IMR-90 (cell line): ENCODE results near the gene LRPPRC. TPM values are rescaled to one million over a fixed set of nuclear protein-coding genes. Genes with fewer than 3 reads are reported as not detected.

ENCODE experiments used
- ATAC-seq: fragments of 200-7000 bp; cut with Tn5 transposase; 2 replicates; pipeline ENCODE4 v1.9.1; 2020; ENCODE audit warnings: low read depth, mild to moderate bottlenecking, moderate library complexity
- BruUV-seq: library from RNA; stranded (reverse); fragments of 400-500 nt; replicated peaks from 2 replicates; lab custom pipeline; 2021; lab: Mats Ljungman, UMichigan
- CTCF ChIA-PET: fragments of 300-600 bp; formaldehyde crosslinking; extraction: SDS; loops from one replicate; lab custom pipeline; 2021; ENCODE audit warnings: antibody characterized with exemption; lab: Yijun Ruan, JAX
- POLR2A ChIA-PET: fragments of 300-600 bp; sonication (Branson Sonifier 250); formaldehyde crosslinking; loops from one replicate; lab custom pipeline; 2022; ENCODE audit warnings: antibody characterized with exemption; ENCODE audit not compliant: unreplicated experiment; lab: Charles Lee
- DNase-seq: peaks from one replicate; pipeline ENCODE4 v3.0.0; 2013
- H2AFZ ChIP-seq: replicated peaks from 2 replicates; pipeline ENCODE3; 2013; ENCODE audit warnings: low read length, mild to moderate bottlenecking; ENCODE audit not compliant: poor library complexity
- H2AK5ac ChIP-seq: 2 replicates; pipeline ENCODE4 v1.6.1; 2013; ENCODE audit warnings: low read depth, low read length, inconsistent platforms
- H2AK9ac ChIP-seq: replicated peaks from 2 replicates; pipeline ENCODE3; 2013; ENCODE audit warnings: mild to moderate bottlenecking, low read depth, low read length, moderate library complexity; ENCODE audit not compliant: poor library complexity
- H2BK120ac ChIP-seq: 2 replicates; pipeline ENCODE4 v1.6.1; 2013; ENCODE audit warnings: low read depth, low read length, inconsistent platforms
- H2BK15ac ChIP-seq: 3 replicates; pipeline ENCODE4 v1.6.1; 2013; ENCODE audit warnings: low read depth, low read length, inconsistent platforms
- H2BK20ac ChIP-seq: 2 replicates; pipeline ENCODE4 v1.6.1; 2013; ENCODE audit warnings: low read depth, mild to moderate bottlenecking, inconsistent platforms, low read length, moderate library complexity
- H2BK5ac ChIP-seq: 2 replicates; pipeline ENCODE4 v1.6.1; 2013; ENCODE audit warnings: mild to moderate bottlenecking, low read depth, low read length, inconsistent platforms; ENCODE audit not compliant: poor library complexity, severe bottlenecking
- H3K14ac ChIP-seq: replicated peaks from 2 replicates; pipeline ENCODE4 v1.6.1; 2013; ENCODE audit warnings: low read depth, low read length, inconsistent platforms
- H3K18ac ChIP-seq: 2 replicates; pipeline ENCODE4 v1.6.1; 2013; ENCODE audit warnings: low read depth, low read length, control low read depth
- H3K23ac ChIP-seq: 2 replicates; pipeline ENCODE4 v1.6.1; 2013; ENCODE audit warnings: low read depth, low read length, inconsistent platforms
- H3K27ac ChIP-seq: 2 replicates; pipeline ENCODE4 v1.5.1; 2013; ENCODE audit warnings: mild to moderate bottlenecking, control low read depth, low read length; ENCODE audit not compliant: insufficient read depth
- H3K27me3 ChIP-seq: 2 replicates; pipeline ENCODE4 v1.6.1; 2013; ENCODE audit warnings: low read length; ENCODE audit not compliant: control insufficient read depth, insufficient read depth
- H3K36me3 ChIP-seq: 2 replicates; pipeline ENCODE4 v1.6.1; 2013; ENCODE audit warnings: low read length, mixed read lengths; ENCODE audit not compliant: control insufficient read depth, insufficient read depth
- H3K4ac ChIP-seq: 2 replicates; pipeline ENCODE4 v1.6.1; 2013; ENCODE audit warnings: low read depth, low read length, inconsistent platforms
- H3K4me1 ChIP-seq: 2 replicates; pipeline ENCODE4 v1.6.1; 2013; ENCODE audit warnings: low read length, mixed read lengths; ENCODE audit not compliant: control insufficient read depth, insufficient read depth
- H3K4me2 ChIP-seq: 2 replicates; pipeline ENCODE4 v1.6.1; 2013; ENCODE audit warnings: low read depth, mild to moderate bottlenecking, control low read depth, low read length, moderate library complexity
- H3K4me3 ChIP-seq: 2 replicates; pipeline ENCODE4 v1.5.1; 2013; ENCODE audit warnings: low read depth, mild to moderate bottlenecking, control low read depth, low read length, moderate library complexity; ENCODE audit not compliant: insufficient read depth
- H3K56ac ChIP-seq: 2 replicates; pipeline ENCODE4 v1.6.1; 2013; ENCODE audit warnings: low read length, inconsistent platforms; ENCODE audit not compliant: insufficient read depth; ENCODE audit errors: extremely low read depth
- H3K79me1 ChIP-seq, 2 experiments: 2 replicates each; pipeline ENCODE4 v1.6.1; 2013; ENCODE audit warnings: low read length in 2 of 2, inconsistent platforms in 1 of 2, low read depth in 1 of 2
- H3K9ac ChIP-seq: 2 replicates; pipeline ENCODE4 v1.6.1; 2013; ENCODE audit warnings: low read depth, low read length, control low read depth
- H3K9me1 ChIP-seq: 2 replicates; pipeline ENCODE4 v1.6.1; 2013; ENCODE audit warnings: low read length, inconsistent platforms; ENCODE audit not compliant: insufficient read depth
- H3K9me3 ChIP-seq: 2 replicates; pipeline ENCODE4 v1.6.1; 2013; ENCODE audit warnings: low read length; ENCODE audit not compliant: control insufficient read depth, insufficient read depth
- H4K20me1 ChIP-seq: 2 replicates; pipeline ENCODE4 v1.6.1; 2013; ENCODE audit warnings: low read length, inconsistent platforms; ENCODE audit not compliant: insufficient read depth
- H4K5ac ChIP-seq: 2 replicates; pipeline ENCODE4 v1.6.1; 2013; ENCODE audit warnings: mild to moderate bottlenecking, low read depth, low read length, control low read depth
- H4K8ac ChIP-seq, 2 experiments: 2 replicates each; pipeline ENCODE4 v1.6.1; 2013; ENCODE audit warnings: low read depth in 2 of 2, low read length in 2 of 2, control low read depth in 1 of 2, inconsistent platforms in 1 of 2
- H4K91ac ChIP-seq: 2 replicates; pipeline ENCODE4 v1.6.1; 2013; ENCODE audit warnings: low read depth, low read length, inconsistent platforms; ENCODE audit not compliant: insufficient read depth
- CEBPB ChIP-seq: IDR thresholded peaks from 2 replicates; pipeline ENCODE4 v1.6.1; 2012; ENCODE audit warnings: low read depth, low read length, improper control_type of control experiment
- CHD1 ChIP-seq: IDR thresholded peaks from 2 replicates; pipeline ENCODE4 v1.6.1; 2012; ENCODE audit warnings: low read depth, low read length, improper control_type of control experiment
- CTCF ChIP-seq: conservative IDR thresholded peaks from 2 replicates; pipeline ENCODE4 v1.5.1; 2012; ENCODE audit warnings: mild to moderate bottlenecking, low read depth, low read length, improper control_type of control experiment
- ELK1 ChIP-seq: fragments of 150-350 bp; IDR thresholded peaks from 2 replicates; pipeline ENCODE4 v1.6.1; 2016; ENCODE audit warnings: low read depth, mild to moderate bottlenecking, low read length, moderate library complexity, borderline replicate concordance
- FOS ChIP-seq: fragments of 150-350 bp; IDR thresholded peaks from 2 replicates; pipeline ENCODE4 v1.6.1; 2016; ENCODE audit warnings: low read depth, low read length
- MAFK ChIP-seq: IDR thresholded peaks from 2 replicates; pipeline ENCODE4 v1.6.1; 2012; ENCODE audit warnings: low read depth, low read length, improper control_type of control experiment
- MAZ ChIP-seq: IDR thresholded peaks from 2 replicates; pipeline ENCODE4 v1.6.1; 2012; ENCODE audit warnings: low read depth, mild to moderate bottlenecking, low read length, improper control_type of control experiment, moderate library complexity, borderline replicate concordance
- MXI1 ChIP-seq: IDR thresholded peaks from 2 replicates; pipeline ENCODE4 v1.6.1; 2012; ENCODE audit warnings: low read depth, mild to moderate bottlenecking, low read length, moderate library complexity, borderline replicate concordance
- NFE2L2 ChIP-seq: fragments of 150-350 bp; IDR thresholded peaks from 2 replicates; pipeline ENCODE4 v1.6.1; 2016; ENCODE audit warnings: low read depth, mild to moderate bottlenecking, low read length
- POLR2A ChIP-seq: IDR thresholded peaks from 2 replicates; pipeline ENCODE4 v1.6.1; 2012; ENCODE audit warnings: mild to moderate bottlenecking, low read depth, low read length
- RAD21 ChIP-seq: IDR thresholded peaks from 2 replicates; pipeline ENCODE4 v1.6.1; 2012; ENCODE audit warnings: low read length, improper control_type of control experiment
- RCOR1 ChIP-seq: IDR thresholded peaks from 2 replicates; pipeline ENCODE4 v1.6.1; 2012; ENCODE audit warnings: mild to moderate bottlenecking, low read length, improper control_type of control experiment; ENCODE audit not compliant: insufficient replicate concordance
- RFX5 ChIP-seq: IDR thresholded peaks from 2 replicates; pipeline ENCODE4 v1.8.0; 2012; ENCODE audit warnings: low read depth, mild to moderate bottlenecking, low read length, moderate library complexity
- SMC3 ChIP-seq: fragments of 150-350 bp; IDR thresholded peaks from 2 replicates; pipeline ENCODE4 v1.6.1; 2016; ENCODE audit warnings: low read depth, mild to moderate bottlenecking, antibody characterized with exemption, low read length, moderate library complexity
- USF2 ChIP-seq: fragments of 150-350 bp; IDR thresholded peaks from 2 replicates; pipeline ENCODE4 v1.6.1; 2017; ENCODE audit warnings: mild to moderate bottlenecking, antibody characterized with exemption, low read length, low read depth
- WGBS, 2 experiments: methylation state at CpG; one replicate each; pipeline versions ENCODE4 v1.1.5 to v1.1.7; 2013; ENCODE audit warnings: missing lambda C conversion rate in 2 of 2; ENCODE audit not compliant: insufficient read length in 1 of 2; ENCODE audit errors: extremely low coverage in 2 of 2; 5-methylcytosine and 5-hydroxymethylcytosine counted together
- dilution Hi-C: fragments of 300-500 bp; cut with HindIII; formaldehyde crosslinking; loops from one replicate; pipeline ENCODE4 v1.14.3; 2018; ENCODE audit warnings: low sequenced_read_pairs; ENCODE audit not compliant: unreplicated experiment
- in situ Hi-C: fragments of 300-500 bp; cut with MboI; formaldehyde crosslinking; loops from 3 replicates; pipeline ENCODE4 v1.14.3; 2019; ENCODE audit warnings: low sequenced_read_pairs, inconsistent platforms, mixed read lengths
- intact Hi-C: fragments of 100-400 bp; cut with micrococcal nuclease; formaldehyde crosslinking; loops from 2 replicates; pipeline ENCODE4 v1.10.0; 2022
- polyA plus RNA-seq, 3 experiments: library from polyadenylated mRNA; depleted of rRNA; stranded (reverse); fragments of >200 nt; gene quantifications; 2 replicates each; pipeline ENCODE4 v1.2.3, GENCODE V29; 2012; ENCODE audit warnings: low replicate concordance in 1 of 3
- total RNA-seq: library from RNA; depleted of rRNA; stranded (reverse); fragments of >200 nt; gene quantifications from 2 replicates; pipeline ENCODE4 v1.2.3, GENCODE V29; 2012

Gene LRPPRC
- total and polyA plus RNA-seq, 2 of the 4 experiments (the other 2 are of a cell fraction), result 30.4 to 36.0 TPM

- Histone ChIP-seq H4K5ac (no peak overlapping the region), H3K9me1 (no peaks in the 10 kb centered on the region), H3K9me3 (no peaks in the 10 kb centered on the region), H3K4me1 (no peaks in the 10 kb centered on the region), H3K56ac (no peak overlapping the region), H4K20me1 (no peaks in the 10 kb centered on the region), H3K4me3 (no peak overlapping the region), H2BK5ac (no peak overlapping the region), H3K9ac (no peak overlapping the region), H2AFZ (no peak overlapping the region), H3K36me3 (peaks cover 29% of the 10 kb centered on the region), H3K27ac (no peak overlapping the region), H3K79me1 (no peaks in the 10 kb centered on the region; a peak in 1 of 4 replicates), H3K23ac (peak overlapping the region; percentile 9; the same call in 1 of the 2 replicates), H2BK15ac (no peak overlapping the region), H3K4me2 (no peak overlapping the region), H4K8ac (no peak overlapping the region), H2BK20ac (no peak overlapping the region), H2AK9ac (no peak overlapping the region), H4K91ac (no peak overlapping the region), H3K27me3 (no peaks in the 10 kb centered on the region), H3K4ac (no peak overlapping the region), H3K18ac (no peak overlapping the region), H3K14ac (no peak overlapping the region), H2BK120ac (no peak overlapping the region), H2AK5ac (no peak overlapping the region)
- in situ Hi-C loops, result no loop called here
- WGBS, 2 experiments, result no CpG with 5 or more reads among the region's 5 CpGs
- ChIA-PET CTCF (interaction anchor here (0.7 to 0.9 kb wide), 2 partner anchors 10 to 86 kb away, joined by 3 read pairs; no protein-coding TSS in a partner anchor), POLR2A (no interaction called here)
- dilution Hi-C loops, result no loop called here
- no TSS peak for BruUV-seq
- DNase-seq, result no peak
- intact Hi-C loops, result no loop called here
- no peak for ATAC-seq
- TF ChIP-seq RCOR1, result no peak
- no peak for TF ChIP-seq NFE2L2
- TF ChIP-seq FOS, result no peak
- no peak for TF ChIP-seq RFX5
- no peak for TF ChIP-seq ELK1
- TF ChIP-seq CHD1, result no peak
- TF ChIP-seq RAD21, result no peak
- no peak for TF ChIP-seq SMC3
- TF ChIP-seq CTCF, result no peak
- no peak for TF ChIP-seq CEBPB
- no peak for TF ChIP-seq MAZ
- TF ChIP-seq POLR2A, result no peak
- no peak for TF ChIP-seq USF2
- TF ChIP-seq MXI1, result no peak
- TF ChIP-seq MAFK, result no peak
Observed at GRCh38 chr2:43958397-43959275, 37.2 kb downstream of the LRPPRC start.
